Medulla oblongata (tissue), 1 donor: ENCODE measurements around the gene HS6ST3.

ENCODE experiments used
- DNase-seq: peaks from one replicate; pipeline ENCODE4 v3.0.0-alpha.2; 2015; ENCODE audit errors: extremely low spot score

Gene HS6ST3

DNA sequence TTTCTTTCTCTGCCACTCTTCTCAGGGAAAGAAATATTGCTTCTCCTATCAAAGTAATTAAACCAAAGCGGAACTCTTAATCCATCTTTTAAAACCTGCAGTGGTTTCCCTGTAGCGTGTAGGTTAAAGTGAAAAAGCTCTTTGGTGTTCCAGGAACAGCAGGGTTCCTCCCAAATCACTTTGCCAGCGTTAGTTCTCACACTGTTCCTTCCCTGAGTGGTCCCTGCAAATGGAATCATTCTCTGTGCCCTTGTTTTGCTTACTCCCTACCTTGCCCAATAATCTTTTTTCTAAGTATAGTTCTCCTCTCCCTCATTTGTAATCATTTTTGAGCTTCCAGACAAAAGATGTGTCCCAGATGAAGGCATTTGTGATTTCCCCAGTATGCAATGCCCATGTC is 207.5 kb downstream of the HS6ST3 start:
- no peak for DNase-seq

DNA sequence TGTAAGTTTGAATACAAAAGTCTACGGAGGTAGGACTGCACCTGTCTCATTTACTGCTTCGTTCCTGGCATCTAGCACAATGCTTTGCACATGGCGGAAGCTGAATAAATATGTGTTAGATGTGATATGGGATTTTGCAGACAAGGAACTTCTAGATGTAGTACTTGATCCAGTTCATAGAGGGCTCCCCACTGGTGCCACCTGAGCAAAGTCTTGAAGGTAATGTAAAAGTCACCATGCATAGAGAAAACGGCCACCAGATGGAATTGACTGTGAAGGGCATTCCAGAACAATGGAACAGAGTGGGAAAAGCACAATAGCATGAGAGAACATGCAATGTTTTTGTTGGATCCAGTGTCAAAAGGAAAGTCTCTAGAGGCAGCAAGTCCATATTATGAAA is 209.3 kb downstream of the HS6ST3 start:
- no peak for DNase-seq

DNA sequence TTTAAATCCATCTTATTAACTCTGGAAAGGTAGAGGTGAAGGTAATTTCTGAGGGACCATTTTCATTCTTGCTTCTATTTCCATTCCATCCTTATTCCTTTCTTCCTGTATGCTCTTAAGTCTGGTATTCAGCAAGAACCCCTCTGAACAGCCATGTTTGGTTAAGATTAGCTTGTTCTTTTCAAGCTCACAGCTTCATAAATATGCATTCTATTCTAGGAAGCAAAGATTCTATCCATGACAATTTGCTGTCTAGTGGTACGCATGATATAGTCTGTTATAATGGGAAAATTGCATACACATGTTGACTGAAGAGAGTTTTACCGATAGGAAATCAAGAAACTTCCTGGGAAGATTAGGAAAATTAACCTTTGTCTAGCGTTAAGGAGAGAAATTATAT is 218.7 kb downstream of the HS6ST3 start:
- no peak for DNase-seq

DNA sequence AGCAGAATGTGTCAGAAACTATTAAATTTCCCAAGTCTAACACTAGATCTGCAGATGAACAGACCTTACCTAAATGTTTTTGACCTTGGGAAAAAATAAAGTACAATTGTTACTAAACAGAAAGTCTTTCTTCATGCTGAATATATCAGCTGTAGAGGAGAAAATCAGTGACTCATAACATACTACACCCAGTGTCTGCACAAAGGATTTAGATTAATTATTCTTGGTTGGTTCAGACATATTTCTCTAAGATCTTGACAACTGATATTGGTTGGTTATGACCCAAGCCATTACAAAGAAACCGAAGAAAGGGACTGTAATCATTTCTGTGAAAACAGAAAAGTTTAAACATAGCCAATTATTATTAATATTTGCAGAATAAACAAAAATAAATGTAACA is 225.1 kb downstream of the HS6ST3 start:
- no peak for DNase-seq

DNA sequence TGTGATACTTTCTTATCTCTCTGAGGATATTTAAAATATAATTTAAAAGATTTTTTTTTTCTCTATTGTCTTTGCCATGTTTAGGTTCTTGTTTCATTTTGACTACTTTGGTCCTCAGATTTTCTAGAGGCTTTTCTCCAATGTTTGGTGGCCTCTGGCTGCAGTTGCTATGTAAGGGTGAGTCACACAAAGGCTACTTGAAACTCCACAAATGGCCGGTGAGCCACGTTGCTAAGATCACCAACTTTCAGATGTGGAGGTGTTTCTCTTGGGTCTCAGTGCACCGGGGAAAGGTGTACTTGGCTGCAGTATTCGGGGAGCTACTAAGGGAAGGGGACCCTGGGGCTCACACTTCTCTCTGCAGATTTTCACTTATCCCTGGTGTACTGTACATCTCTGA is 248.1 kb downstream of the HS6ST3 start:
- DNase-seq = no peak

DNA sequence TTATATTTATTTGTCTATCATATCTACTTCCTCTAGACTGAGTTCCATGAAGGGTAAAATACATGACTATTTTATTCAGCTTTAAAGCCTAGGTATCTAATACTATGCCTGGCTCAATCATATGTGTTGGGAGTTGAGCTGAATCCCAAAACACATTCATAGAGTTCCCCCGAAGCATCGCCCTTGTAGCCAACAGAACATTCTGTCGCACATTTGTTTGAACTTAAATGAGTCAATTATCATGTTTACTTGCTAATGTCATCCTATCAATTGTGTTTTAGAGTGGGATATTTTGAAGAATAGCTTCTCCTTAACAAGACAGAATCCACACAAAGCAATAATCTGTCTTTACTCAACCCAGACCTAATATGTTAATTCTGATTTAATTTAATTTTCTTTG is 252.4 kb downstream of the HS6ST3 start:
- DNase-seq = no peak

DNA sequence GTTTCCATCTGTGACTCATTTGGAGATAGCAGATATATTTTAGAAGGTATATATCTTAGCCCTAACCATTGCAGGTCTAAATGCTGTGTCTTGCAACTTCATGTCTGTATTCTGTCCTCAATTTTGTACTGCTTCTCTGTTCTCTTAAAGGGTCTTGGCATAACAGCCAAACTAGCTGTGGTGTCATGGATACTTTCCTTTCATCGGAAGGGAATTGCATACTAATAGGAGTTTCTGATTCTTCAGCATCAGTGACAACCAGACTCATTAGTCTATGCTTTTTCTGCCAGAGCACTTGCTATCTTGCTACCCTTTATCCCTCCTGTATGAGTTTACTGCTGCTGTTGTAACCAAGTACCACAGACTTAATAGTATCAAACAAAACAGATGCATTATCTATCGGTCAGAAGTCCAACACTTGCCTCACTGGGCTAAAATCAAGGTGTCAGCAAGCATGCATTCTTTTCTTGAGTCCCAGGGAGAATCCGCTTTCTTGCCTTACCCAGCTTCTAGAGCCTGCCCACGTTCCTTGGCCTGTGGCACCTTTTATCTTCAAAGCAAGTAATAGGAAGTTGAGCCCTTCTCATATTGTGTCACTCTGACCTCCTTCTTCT is 253.1 kb downstream of the HS6ST3 start:
- no peak for DNase-seq

DNA sequence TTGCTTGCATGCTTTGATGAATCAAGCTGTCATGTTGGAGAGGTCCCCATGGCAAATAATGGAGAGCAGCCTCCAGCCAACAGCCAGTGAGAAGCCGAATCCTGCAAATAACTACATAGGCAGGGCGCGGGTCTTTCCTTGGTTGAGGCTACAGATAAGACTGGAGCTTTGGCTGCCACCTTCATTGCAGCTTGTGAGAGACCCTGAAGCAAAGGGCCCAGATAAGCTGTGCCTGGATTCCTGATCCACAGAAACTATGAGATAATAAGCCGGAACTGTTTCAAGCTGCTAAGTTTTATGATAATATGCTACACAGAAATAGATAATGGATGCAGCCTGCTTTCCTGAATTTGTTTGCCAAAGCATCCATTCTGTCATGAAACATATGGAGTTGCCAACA is 257.0 kb downstream of the HS6ST3 start:
- DNase-seq = no peak

DNA sequence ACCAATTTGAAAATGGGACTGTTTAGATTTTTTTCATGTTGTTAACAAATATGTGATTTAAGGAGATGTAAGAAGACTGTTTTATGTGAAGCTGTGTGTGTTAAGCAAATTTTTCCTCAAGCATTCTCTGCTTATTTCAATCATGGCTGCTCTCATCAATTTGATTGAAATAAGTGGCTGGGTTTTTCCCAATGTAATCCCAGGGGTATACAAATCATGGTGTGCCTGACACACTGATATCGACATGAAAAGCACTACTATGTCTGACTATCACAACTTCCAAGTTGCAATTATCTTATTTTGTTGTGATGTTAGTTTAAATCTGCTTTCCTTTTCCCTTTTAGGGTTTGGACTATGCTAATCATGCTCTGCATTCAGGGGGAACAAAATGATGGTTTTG is 283.7 kb downstream of the HS6ST3 start:
- DNase-seq = no peak

DNA sequence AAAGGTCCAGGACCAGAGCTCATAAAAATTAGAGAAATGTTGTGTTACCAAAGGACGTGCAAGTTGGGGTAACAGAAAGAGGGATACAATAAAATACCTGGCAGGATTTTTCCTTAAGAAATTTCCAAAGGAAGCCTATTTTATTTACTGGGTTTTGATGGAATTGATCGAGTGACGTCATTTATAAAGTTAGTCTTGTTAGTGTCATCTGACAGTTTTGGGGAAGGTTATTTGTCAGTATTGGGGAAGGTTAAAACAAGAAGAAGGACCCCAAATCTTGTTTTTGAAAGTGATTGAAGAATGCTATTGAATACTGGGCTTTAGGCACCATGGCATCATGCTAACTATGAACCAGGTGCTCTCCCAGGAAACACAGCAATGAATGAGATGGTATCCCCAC is 287.9 kb downstream of the HS6ST3 start:
- no peak for DNase-seq

DNA sequence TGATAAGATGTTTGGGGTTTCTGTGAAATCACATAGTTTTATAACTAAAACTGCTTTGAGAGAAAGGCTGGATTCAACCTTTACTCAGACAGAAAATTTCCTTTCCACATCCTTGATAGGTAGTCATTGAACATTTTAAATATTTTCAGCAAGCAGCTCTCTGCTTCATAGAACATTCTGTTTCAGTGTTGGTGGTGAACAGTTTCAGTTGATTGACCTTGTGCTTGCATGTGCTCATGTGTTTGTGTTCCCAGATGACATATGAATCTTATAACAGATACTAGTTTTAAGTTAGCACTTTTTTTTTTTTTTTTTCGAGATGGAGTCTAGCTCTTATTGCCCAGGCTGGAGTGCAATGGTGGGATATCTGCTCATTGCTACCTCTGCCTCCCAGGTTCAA is 290.1 kb downstream of the HS6ST3 start:
- DNase-seq = no peak

DNA sequence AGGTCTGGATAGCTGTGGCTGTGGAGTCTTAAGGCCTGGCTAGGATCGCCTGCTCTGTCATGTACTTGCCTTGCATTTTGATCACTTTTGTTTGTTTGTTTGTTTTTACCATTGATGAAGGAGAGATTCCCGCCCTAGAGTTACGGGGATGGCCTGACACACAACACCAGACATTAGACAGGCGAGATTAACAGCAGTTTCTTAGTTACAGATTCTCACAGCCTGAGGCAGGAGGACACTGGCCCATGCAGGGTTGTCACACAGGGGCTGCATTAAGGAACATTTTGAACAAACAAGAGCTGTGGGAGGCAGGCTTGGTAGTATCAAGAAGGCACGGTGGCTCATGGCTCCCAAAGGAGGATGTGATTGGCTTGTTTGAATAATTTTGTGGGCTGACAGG is 291.8 kb downstream of the HS6ST3 start:
- no peak for DNase-seq

DNA sequence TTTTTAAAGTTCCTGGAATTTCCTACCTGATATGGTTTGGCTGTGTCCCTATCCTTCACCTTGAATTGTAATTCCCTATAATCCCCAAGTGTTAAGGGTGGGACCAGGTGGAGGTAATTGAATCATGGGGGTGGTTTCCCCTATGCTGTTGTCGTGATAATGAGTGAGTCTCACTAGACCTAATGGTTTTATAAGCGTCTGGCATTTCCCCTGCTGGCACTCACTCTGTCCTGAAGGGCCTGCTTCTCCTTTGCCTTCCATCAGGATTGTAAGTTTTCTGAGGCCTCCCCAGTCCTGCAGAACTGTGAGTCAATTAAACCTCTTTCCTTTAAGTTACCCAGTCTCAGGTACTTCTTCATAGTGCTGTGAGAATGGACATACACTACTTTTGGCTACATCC is 298.7 kb downstream of the HS6ST3 start:
- DNase-seq = no peak

DNA sequence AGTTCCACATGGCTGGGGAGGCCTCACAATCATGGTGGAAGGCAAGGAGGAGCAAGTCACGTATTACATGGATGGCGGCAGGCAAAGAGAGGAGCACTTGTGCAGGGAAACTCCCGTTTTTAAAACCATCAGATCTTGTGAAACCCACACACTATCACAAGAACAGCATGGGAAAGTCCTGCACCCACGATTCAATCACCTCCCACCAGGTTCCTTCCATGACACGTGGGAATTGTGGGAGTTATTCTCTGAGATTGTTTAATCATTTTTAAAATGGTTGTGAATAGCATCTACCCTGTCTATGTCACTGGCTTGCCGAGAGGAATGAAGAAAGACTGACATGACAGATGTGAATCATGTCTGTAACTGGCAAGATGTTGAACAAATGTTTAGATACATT is 301.7 kb downstream of the HS6ST3 start:
- no peak for DNase-seq

DNA sequence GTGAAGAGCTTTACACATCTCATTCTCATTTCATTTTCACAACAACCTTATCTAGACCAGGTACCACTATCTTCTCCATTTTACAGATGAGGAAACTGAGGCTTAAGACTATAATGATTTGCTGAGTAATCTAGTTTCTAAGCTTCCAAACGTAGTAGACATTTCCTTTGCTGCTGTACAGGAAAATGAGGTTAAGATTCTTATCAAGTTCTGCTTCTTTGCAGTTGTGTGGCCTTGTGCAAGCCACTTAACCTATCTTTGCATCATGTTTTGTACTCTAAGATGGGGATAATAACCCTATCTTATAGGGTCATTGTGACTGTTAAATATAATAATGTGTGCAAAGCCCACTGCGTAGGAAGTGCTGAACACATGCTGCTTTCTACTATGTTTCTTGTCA is 307.9 kb downstream of the HS6ST3 start:
- DNase-seq = no peak

DNA sequence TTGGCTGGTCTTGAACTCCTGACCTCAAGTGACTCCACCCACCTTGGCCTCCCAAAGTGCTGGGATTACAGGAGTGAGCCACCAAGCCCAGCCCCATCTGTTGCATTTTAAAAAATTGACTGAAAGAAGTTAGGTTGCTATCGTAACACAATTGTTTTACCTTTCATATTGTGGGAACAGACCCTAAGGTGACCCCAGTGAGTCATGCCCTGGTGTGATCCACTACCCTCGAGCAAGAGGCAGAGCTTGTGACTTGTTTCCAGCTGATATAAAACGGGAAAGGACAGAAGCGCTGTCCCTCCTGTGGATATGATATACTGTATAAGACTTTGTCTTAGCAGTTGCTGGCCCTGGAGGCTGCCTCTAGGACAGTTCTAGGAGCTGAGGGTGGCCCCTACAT is 308.6 kb downstream of the HS6ST3 start:
- DNase-seq = no peak

DNA sequence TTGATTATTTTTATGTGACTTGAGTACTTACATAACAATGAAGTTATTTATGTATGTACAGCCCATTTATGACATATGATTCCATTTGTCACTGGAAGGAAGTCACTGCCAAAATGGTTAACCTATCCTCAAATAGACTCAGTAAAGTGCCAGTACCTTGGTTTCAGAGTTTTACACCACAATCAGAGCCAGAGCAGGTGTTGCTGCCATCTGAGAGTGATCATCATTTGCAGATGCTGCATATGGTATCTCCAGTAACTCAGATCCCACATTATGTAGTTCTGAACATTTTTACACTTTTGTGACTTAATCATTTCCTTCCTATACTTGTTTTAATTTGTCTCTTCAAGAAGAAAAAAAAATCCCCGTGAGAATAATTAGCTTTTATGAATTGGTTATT is 313.3 kb downstream of the HS6ST3 start:
- DNase-seq = no peak

DNA sequence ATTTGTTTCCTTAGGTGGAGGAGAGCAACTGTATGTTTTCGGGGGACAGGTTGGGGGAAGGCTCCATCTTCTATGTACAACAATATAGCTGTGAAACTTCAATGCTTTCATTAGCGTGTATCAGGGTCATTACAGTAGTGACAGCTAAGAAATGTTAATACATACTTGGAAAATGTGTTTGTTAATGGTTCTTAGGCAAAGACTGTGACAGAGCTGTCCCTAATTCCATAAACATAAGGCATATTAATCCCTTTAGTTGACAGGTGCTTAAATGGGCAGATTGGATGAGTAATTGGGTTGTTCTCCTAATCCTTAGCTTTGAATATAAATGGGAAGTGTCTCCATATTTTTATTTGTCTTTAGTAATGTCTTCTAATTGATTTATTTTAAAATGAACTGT is 313.7 kb downstream of the HS6ST3 start:
- no peak for DNase-seq

DNA sequence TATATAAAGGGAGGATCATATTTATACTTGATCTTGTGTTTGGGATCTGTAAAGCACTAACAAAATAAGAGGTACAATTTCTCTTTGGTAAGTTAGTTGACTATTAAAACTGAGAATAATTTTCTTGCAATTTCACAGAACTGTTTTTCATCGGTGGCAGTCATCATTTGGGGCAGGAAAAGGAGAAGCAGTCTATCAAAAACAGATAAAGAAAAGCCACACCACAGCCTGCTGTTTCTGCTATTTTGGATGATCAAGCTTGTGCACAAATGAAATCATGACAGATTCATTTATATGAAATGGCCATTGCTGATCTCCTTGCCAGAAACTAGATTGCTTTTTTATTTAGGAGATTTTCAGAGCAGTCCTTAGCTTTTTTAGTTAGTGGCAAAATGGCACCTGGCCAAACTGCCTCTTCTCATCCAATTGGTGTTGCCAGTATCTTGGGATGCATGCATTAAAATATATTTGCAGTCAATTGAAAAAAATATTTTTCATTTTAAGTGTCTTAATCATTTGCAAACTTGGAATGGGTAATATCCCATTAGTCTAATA is 326.0 kb downstream of the HS6ST3 start:
- DNase-seq = no peak

DNA sequence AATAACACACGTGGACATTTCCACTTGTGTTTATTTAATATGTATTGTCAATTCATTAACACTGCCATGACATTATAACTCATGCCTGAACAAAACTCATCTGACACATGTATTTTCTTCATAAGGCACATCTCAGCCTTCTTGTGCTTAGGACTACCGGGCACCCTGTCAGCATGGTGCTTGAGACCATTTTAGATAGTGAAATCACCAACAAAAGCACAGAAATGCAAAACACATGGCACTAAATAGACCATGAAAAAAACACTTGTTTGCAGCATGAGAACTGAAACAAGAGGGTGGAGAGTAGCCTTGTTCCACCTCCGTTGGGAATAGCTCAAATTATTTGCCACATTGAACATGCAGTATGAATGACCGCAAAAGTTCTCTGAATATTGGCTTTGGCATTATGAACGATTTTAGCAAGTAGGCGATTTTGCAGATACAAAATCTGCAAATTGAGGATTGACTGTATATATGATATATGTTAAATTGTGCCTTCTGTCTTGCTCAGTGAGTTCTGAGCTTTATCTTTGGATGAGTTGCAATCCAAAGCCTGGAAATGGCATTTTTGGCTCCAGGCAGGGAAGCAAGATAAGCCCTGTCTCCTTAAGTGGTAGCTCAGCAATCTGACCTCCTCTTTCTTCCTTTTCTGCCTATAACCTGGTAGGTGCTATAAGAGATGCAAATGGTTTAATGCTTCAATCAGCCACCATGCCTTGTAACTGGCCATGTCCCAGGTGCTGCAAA is 328.2 kb downstream of the HS6ST3 start:
- DNase-seq = no peak

DNA sequence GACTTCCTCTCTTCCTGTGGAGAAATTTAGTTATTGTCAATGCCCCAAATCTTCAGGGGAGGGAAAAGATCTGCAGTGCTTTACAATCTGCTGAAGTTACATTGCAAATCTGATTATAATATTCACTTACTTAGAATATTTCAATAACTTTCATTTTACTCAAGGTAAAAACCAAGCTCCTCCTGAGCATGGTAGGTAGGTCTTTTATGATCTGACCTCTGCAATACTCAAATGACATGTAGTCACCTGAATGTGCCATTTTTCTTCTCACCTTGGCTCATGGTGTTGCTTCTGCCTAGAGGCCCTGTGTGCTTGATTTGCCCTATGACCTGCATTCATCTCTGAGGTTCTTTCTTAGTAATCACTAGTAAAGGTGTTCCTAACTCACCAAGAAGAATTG is 331.4 kb downstream of the HS6ST3 start:
- DNase-seq = no peak

DNA sequence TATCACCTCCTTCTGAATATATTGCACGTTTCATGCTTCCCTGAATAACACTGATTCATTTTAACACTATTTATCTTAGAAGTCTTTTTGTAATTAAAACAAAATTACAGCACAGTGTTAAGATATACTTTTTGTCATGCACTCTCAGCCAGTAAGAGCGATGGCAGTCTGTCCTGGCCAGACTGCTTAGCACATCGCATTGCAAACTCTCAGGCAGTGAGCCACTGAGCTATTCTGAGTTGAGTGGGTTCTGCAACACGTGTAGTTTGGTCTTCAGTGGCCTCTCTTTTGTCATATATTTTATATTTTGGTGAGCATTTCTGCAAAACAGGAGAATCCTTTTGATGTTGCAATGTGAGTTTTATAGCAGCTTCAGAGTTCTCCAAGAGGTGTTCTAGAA is 332.1 kb downstream of the HS6ST3 start:
- DNase-seq = no peak

DNA sequence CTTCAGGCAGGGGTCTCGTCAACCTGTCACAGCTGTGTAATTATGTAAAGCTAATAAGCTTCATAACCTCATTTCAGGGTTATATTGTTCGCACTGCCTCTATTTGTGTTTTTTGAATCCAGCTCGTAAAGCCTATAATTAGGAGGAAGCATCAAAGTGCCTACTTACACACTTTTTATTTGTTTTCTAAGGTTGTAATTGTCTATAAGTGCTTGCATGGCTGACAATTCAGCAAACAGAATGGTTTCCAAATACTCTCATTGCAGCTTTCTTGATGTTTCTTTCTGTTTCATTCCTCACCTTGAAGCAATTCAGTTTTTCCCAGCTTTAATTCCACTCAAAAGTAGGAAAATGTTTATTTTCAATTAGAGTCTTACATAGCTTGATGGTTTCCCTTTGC is 336.3 kb downstream of the HS6ST3 start:
- DNase-seq = no peak

DNA sequence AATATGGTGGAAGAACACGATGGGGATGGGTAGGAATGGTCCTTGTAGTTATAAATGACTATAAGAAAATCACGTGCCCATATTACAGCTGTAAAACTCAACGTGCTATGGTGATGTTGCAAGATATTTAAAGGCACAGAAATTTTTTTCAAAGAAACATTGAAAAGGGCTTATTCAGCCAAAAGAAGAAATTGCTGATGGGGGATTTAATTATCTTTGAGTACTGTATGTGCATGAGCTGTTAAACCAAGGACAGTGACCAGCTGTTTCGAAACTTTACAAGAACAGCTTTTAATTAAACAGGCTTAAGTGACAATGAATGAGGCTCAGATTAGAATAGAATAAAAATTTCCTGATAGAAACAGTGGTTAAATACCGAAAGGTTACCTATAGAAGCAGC is 339.0 kb downstream of the HS6ST3 start:
- DNase-seq = no peak
